KOPT-K1 (cell line): Measurements from ENCODE around the gene SGK1.

ENCODE experiments used
- H3K27ac ChIP-seq: fragments of 200-600 bp; sonication (generic); 2 replicates; pipeline ENCODE4 v1.5.1; 2016; ENCODE audit warnings: antibody characterized with exemption, mild to moderate bottlenecking, low read depth, low read length; ENCODE audit not compliant: poor library complexity, severe bottlenecking
- H3K36me3 ChIP-seq: fragments of 200-600 bp; sonication (generic); 2 replicates; pipeline ENCODE4 v1.5.1; 2017; ENCODE audit warnings: antibody characterized with exemption, mild to moderate bottlenecking, low read length, moderate library complexity; ENCODE audit not compliant: insufficient read depth
- H3K9me3 ChIP-seq: fragments of 200-600 bp; sonication (generic); 2 replicates; pipeline ENCODE4 v1.5.1; 2017; ENCODE audit warnings: antibody characterized with exemption, low read length, mild to moderate bottlenecking; ENCODE audit not compliant: insufficient read depth, poor library complexity, severe bottlenecking

Gene SGK1

DNA sequence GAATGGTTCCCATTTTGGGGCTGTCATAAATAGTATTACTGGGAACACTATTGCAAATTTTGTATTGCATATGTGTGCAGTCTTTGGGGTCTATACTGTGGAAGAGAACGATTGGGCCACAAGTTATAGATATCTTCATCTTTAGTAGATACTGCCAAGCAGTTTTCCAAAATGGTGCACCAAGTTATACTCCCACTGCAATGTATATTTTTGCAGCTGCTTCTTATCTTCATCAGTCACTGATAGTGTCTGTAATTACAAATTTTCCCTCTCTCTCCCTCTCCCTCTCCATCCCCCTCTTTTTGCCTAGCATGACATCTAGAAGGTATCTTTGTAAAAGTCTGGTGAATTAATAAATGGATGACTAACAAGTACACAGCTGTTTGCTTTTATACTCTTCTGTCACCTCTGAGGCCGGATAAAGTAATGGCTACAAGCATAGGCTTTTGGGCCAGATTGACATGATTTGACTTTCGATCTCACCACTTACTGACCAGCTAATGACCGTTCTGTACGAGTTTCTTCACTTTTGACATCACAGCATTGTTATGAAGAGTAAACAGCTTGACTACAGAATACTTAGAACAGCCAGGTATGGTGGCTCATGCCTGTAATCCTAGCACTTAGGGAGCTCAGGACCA, 152.2 kb downstream of the SGK1 start:
- no peaks in the 10 kb centered on the region for H3K9me3 ChIP-seq
- H3K27ac ChIP-seq: no peak overlapping the region
- no peaks in the 10 kb centered on the region for H3K36me3 ChIP-seq

- Histone ChIP-seq H3K9me3 (no peaks in the 10 kb centered on the region), H3K36me3 (no peaks in the 10 kb centered on the region)
Measured at GRCh38 chr6:134164300-134164699, 153.6 kb downstream of the SGK1 start.

GRCh38 chr6:134162932-134163331, 155.0 kb downstream of the SGK1 start:
- H3K27ac ChIP-seq: no peak overlapping the region
- no peaks in the 10 kb centered on the region for H3K9me3 ChIP-seq
- H3K36me3 ChIP-seq: no peaks in the 10 kb centered on the region

More at GRCh38 chr6:134164300-134164699, 153.6 kb downstream of the SGK1 start:
- no peak overlapping the region for H3K27ac ChIP-seq

- Histone ChIP-seq H3K27ac (no peak overlapping the region), H3K9me3 (no peaks in the 10 kb centered on the region), H3K36me3 (no peaks in the 10 kb centered on the region)
Measured at GRCh38 chr6:134161041-134161440, 156.9 kb downstream of the SGK1 start.

DNA sequence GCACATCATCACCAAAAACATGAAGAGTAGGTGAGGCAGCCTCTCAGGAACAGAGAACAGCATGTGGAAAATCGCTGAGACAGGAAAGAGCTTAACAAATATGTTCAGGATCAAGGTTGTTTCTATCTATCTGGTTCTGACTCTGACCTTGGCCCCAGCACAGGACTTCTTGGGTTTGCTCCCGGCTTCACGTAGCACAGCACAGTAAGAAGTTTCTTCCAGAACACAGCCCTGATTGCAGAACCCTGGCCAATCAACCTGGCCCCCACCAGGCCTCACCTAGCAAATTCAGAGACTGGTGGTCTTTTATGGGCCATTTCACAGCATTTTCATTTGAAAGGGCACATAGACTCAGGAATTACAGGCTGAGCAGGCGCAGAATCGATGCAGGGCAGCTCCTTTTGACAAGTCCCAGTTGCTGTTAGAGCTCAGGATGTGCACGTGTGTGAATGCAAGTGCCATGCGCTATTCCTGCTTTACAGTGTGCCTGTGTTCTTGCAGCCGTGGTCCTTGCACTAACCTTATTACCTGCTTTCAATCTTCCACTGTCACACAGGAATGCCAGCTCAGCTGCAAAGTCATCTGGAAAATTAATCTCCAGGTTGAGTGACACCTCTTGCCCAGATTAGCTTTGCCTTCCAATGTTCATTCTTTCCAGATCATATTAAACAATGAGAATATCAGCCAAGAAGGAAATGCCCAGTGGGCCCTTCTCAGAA, 165.0 kb downstream of the SGK1 start:
- Histone ChIP-seq H3K9me3 (no peaks in the 10 kb centered on the region), H3K27ac (no peak overlapping the region), H3K36me3 (no peaks in the 10 kb centered on the region)

- Histone ChIP-seq H3K36me3 (no peaks in the 10 kb centered on the region), H3K9me3 (no peaks in the 10 kb centered on the region), H3K27ac (no peak overlapping the region)
Measured at GRCh38 chr6:134148566-134148965, 169.3 kb downstream of the SGK1 start.

- H3K27ac ChIP-seq: no peak overlapping the region
- H3K9me3 ChIP-seq: no peaks in the 10 kb centered on the region
- H3K36me3 ChIP-seq: no peaks in the 10 kb centered on the region
Measured at GRCh38 chr6:134147034-134147533, 170.8 kb downstream of the SGK1 start.

DNA sequence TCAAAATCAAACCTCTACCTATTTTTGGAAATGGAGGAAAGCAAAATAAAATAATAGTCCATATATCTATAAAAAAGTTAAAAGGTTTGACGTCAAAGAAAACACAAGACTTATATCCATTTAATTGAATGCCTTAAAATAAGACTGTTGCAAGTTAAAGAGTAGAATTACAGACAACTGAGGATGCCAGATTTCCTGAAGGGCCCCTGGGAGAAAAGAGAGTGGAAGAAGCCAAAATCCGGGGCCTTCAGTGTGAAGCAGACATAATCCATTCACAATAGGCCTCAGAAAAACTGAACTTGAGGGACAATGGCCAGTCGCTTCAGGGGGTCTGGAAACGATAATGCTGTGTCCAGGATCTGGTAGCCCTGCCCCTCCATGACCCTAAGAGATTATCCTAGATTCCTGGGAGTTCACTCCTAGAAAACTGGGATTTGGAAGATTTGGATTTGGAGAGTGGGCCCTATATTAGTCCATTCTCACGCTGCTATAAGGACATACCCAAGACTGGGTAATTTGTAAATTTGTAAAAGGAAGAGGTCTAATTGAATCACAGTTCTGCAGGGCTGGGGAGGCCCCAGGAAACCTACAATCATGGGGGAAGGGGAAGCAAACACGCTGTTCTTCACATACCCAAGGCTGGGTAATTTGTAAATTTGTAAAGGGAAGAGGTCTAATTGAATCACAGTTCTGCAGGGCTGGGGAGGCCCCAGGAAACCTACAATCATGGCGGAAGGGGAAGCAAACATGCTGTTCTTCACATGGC, 171.5 kb downstream of the SGK1 start:
- Histone ChIP-seq H3K9me3 (no peaks in the 10 kb centered on the region), H3K36me3 (no peaks in the 10 kb centered on the region), H3K27ac (no peak overlapping the region)

DNA sequence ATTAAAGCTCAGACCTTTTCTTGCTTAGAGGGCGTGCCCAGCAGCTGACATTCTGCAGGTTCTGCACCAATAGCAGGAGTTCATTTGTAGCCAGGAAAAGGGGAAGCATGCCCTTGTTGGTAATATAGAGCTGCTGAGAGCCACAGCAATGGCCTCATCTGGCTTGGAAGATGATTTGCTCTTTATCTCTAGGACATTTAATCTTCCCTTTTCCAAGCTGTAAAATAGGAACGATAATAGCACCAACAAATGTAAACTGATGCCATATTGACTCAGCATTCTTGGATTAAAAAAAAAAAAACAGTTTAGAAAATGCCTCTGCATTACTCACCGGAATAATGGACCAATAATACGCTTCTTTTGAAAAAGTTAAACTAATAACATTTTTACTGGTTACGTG, 172.1 kb downstream of the SGK1 start:
- Histone ChIP-seq H3K36me3 (no peaks in the 10 kb centered on the region), H3K27ac (no peak overlapping the region), H3K9me3 (no peaks in the 10 kb centered on the region)

DNA sequence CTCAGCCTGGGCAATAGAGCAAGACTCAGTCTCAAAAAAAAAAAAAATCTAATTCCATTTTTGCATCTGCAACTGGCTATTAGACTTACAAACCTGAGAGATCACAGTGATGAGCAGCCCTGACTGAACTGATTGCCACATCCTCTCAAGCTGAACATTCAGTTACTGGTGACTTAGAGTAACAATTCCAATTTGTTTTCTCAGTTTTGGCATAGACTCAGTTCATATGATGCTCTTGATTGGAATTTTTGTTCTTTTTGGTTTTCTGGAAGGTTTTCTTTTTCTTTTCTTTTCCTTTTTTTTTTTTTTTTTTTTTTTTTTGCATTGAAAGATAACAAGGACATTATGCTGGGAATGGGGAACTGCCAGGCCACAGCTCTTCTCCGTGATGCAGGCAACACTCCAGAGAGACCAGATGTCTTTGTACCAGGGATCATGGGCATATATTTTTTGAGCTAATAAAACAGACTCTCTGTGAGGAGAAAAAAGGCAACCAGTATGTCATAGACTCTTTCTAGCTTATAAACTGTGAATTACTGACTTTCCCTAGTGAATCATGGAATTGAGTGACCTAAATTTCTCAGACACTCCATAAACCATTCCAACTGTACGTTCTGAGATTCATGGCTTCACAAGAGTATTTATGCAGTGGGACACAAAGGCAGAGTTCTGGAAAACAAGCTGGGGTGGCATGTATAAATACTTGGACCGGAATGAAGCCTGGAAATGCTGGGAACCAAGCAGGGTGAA, 179.5 kb downstream of the SGK1 start:
- no peaks in the 10 kb centered on the region for H3K9me3 ChIP-seq
- no peaks in the 10 kb centered on the region for H3K36me3 ChIP-seq
- H3K27ac ChIP-seq: no peak overlapping the region

GRCh38 chr6:134134654-134135053, 183.3 kb downstream of the SGK1 start:
- peaks cover 6% of the 10 kb centered on the region for H3K9me3 ChIP-seq
- no peak overlapping the region for H3K27ac ChIP-seq
- H3K36me3 ChIP-seq: no peaks in the 10 kb centered on the region

DNA sequence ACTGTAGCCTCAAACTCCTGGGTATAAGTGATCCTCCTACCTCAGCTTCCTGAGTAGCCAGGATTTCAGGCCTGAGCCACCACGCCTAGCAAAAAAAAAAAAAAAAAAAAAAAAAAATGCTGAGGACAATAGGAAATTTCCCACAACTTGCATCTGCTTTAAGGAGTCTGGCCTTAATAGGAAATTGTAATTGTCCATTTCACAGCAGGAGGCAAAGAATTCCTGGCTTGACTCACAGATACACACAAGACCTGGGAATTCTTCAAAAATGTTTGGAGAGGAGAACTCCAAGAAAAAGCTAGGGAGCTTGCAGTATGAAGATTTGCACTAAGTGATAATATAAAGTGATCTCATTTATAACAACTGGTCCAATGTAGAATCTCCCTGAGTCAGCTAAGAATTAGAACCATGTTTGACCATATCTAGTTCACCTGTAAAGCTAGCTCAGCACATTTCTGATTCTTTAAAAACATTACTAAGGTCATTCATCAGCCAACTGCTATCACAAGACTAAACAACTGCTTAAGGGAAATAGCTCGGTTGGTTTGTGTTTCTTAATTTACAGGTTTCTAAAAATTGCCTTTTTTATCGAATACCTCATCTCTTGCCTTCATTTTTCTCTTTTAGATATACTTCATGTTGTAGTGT, 185.3 kb downstream of the SGK1 start:
- Histone ChIP-seq H3K27ac (no peak overlapping the region), H3K36me3 (no peaks in the 10 kb centered on the region), H3K9me3 (peaks cover 6% of the 10 kb centered on the region)

DNA sequence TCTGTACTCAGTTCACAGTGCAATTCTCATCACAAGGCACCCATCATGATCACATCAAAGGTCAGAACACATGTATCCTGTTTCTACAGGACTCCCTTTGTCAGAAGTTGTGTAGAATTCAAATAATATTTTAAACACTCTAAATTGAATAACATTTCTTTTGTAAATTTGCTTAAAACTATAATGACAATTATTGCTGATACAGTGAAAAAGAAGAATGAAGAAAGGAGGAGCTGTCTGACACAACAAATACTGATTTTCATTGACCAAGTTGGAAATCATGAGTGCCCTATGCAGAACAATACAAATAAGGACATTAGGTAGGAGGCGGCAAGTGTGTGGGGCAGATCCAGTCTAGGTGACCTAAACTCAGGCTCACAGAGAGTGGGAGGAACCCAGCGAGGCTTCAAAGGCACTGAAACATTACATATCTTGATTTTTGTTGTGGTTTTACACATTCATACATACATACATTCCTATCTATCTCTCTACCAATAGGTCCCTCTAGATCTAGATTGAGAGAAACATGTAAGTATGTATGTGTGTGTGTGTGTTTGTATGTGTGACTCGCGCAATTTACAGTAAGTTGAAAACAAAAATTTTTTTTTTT, 186.3 kb downstream of the SGK1 start:
- Histone ChIP-seq H3K27ac (no peak overlapping the region), H3K36me3 (no peaks in the 10 kb centered on the region), H3K9me3 (peaks cover 6% of the 10 kb centered on the region)

DNA sequence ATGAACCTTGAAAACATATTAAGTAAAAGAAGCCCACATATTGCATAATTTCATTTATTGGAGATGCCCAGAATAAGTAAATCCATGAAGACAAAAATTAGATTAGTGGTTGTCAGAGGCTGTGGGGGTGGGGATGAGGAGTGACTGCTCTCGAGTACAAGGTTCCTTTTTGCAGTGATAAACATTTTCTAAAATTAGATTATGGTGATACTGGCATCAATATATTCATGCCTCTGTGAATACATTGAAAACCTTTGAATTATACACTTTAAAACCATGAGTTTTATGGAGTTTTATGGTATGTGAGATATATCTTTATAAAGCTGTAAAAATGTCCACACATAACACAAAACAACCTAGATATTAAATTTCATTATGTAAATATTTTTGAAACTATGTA, 189.8 kb downstream of the SGK1 start:
- H3K36me3 ChIP-seq: no peaks in the 10 kb centered on the region
- H3K9me3 ChIP-seq: peaks cover 6% of the 10 kb centered on the region
- H3K27ac ChIP-seq: no peak overlapping the region
